Measurements from ENCODE around the gene METTL22.

DNA sequence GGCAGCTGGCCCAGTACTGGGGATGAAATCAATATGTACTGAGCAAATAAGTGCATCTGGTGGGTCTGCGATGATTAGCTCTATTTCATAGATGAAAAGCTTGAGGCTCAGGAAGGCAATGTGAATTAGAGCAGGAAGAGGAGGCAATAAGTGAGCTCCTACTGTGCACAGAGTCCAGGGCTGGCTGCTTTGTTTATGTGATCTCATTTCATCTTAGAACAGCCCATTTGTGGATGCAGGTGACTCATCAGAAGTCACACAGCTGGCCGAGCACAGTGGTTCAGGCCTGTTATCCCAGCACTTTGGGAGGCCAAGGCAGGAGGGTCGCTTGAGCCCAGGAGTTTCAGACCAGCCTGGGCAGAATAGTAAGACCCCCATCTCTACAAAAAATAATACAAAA, 38.3 kb upstream of the METTL22 start:
- TF ChIP-seq CTCF (IDR thresholded peaks at IDR 0.05; ENCODE audit: low read depth, low read length, missing input control): no peak
- TF ChIP-seq, protein P1, sequence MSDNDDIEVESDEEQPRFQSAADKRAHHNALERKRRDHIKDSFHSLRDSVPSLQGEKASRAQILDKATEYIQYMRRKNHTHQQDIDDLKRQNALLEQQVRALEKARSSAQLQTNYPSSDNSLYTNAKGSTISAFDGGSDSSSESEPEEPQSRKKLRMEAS (IDR thresholded peaks at IDR 0.05): no peak

Data from liver (tissue), 2 donors.